Hepatocyte (in vitro differentiated cells): ENCODE results near the gene AK1. TPM values are rescaled to one million over a fixed set of nuclear protein-coding genes. Genes with fewer than 3 reads are reported as not detected.
A peak's percentile ranks its signal among the peaks of the same experiment; 100 is the strongest.

Source experiments
- DNase-seq: peaks from one replicate; pipeline ENCODE4 v3.0.0-alpha.2; 2016; ENCODE audit warnings: low spot score
- H2AFZ ChIP-seq: fragments of 200-600 bp; sonication (generic); 2 replicates; pipeline ENCODE4 v1.6.0; 2016; ENCODE audit warnings: antibody characterized with exemption, mild to moderate bottlenecking
- H3K27ac ChIP-seq: fragments of 200-600 bp; sonication (generic); 2 replicates; pipeline ENCODE4 v1.5.1; 2016; ENCODE audit warnings: mild to moderate bottlenecking
- H3K27me3 ChIP-seq: fragments of 200-600 bp; sonication (generic); 2 replicates; pipeline ENCODE4 v1.6.1; 2016
- H3K36me3 ChIP-seq: fragments of 200-600 bp; sonication (generic); replicated peaks from 2 replicates; pipeline ENCODE4 v1.5.1; 2016; ENCODE audit warnings: low read depth; ENCODE audit not compliant: insufficient read depth
- H3K4me1 ChIP-seq: fragments of 200-600 bp; sonication (generic); 2 replicates; pipeline ENCODE4 v1.5.1; 2016; ENCODE audit warnings: mild to moderate bottlenecking, moderate library complexity; ENCODE audit not compliant: insufficient read depth
- H3K4me2 ChIP-seq: fragments of 200-600 bp; sonication (generic); 2 replicates; pipeline ENCODE4 v1.6.0; 2016
- H3K4me3 ChIP-seq: fragments of 200-600 bp; sonication (generic); 2 replicates; pipeline ENCODE4 v1.5.1; 2016; ENCODE audit warnings: mild to moderate bottlenecking
- H3K79me2 ChIP-seq: fragments of 200-600 bp; sonication (generic); 2 replicates; pipeline ENCODE4 v1.6.0; 2017; ENCODE audit warnings: mild to moderate bottlenecking
- H3K9me2 ChIP-seq: fragments of 200-600 bp; sonication (generic); replicated peaks from 2 replicates; pipeline ENCODE4 v1.6.0; 2017; ENCODE audit warnings: mild to moderate bottlenecking; ENCODE audit not compliant: insufficient read depth
- H3K9me3 ChIP-seq: fragments of 200-600 bp; sonication (generic); 2 replicates; pipeline ENCODE4 v1.5.1; 2016; ENCODE audit warnings: low read depth, mild to moderate bottlenecking
- H4K20me1 ChIP-seq: fragments of 200-600 bp; sonication (generic); 2 replicates; pipeline ENCODE4 v1.6.0; 2016; ENCODE audit warnings: mild to moderate bottlenecking; ENCODE audit not compliant: insufficient read depth, poor library complexity, severe bottlenecking
- EZH2 ChIP-seq: fragments of 200-600 bp; sonication (generic); IDR thresholded peaks from 2 replicates; pipeline ENCODE4 v1.6.1; 2016; ENCODE audit warnings: antibody characterized with exemption, mild to moderate bottlenecking, borderline replicate concordance
- EZH2phosphoT487 ChIP-seq: fragments of 200-600 bp; sonication (generic); IDR thresholded peaks from one replicate; pipeline ENCODE4 v1.6.1; 2018; ENCODE audit warnings: antibody characterized with exemption, mild to moderate bottlenecking, low read depth, moderate library complexity; ENCODE audit not compliant: unreplicated experiment, severe bottlenecking
- WGBS: methylation state at CpG from one replicate; pipeline ENCODE4 v1.1.6; 2016; ENCODE audit warnings: low lambda C conversion rate; ENCODE audit errors: missing lambda C conversion rate; 5-methylcytosine and 5-hydroxymethylcytosine counted together
- polyA plus RNA-seq: library from polyadenylated mRNA; unstranded; fragments of >200 nt; fragmentation: Nextera tagmentation; extraction: Ambion mirVana; gene quantifications from 2 replicates; pipeline ENCODE4 v1.2.1, GENCODE V29; 2016
- total RNA-seq: library from RNA; depleted of rRNA; stranded (reverse); fragments of >200 nt; gene quantifications from 2 replicates; pipeline ENCODE4 v1.2.3, GENCODE V29; 2014
- TF ChIP-seq, protein P1 (sequence below): fragments of 200-600 bp; sonication (generic); IDR thresholded peaks from 2 replicates; pipeline ENCODE4 v1.5.1; 2016; ENCODE audit warnings: antibody characterized with exemption, mild to moderate bottlenecking; ENCODE audit not compliant: poor library complexity

Gene AK1
- total and polyA plus RNA-seq, 2 experiments from 2014 or later, result 28.3 to 91.3 TPM

DNA sequence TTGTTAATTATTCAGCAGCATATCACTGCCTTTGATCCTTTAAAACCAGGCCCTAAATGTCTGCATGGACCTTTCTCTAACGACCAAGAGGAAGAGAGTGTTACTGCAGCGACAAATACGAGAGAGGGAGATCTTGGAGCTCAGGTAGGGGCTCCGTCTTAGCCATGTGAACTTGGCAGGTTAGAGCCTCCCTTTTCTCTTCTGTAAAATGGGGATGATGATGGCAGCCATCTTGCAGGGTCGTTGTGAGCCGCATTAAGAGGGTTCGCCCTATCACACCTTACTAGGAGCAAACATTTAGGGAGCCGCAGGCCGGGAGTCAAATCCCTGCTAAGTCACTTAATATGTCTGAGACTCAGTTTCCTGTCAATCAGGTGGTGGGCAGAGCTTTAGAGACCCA, 24.6 kb downstream of the AK1 start:
- peak overlapping the region; percentile 79 for H3K4me2 ChIP-seq
- no peak for TF ChIP-seq EZH2
- TF ChIP-seq, protein P1, sequence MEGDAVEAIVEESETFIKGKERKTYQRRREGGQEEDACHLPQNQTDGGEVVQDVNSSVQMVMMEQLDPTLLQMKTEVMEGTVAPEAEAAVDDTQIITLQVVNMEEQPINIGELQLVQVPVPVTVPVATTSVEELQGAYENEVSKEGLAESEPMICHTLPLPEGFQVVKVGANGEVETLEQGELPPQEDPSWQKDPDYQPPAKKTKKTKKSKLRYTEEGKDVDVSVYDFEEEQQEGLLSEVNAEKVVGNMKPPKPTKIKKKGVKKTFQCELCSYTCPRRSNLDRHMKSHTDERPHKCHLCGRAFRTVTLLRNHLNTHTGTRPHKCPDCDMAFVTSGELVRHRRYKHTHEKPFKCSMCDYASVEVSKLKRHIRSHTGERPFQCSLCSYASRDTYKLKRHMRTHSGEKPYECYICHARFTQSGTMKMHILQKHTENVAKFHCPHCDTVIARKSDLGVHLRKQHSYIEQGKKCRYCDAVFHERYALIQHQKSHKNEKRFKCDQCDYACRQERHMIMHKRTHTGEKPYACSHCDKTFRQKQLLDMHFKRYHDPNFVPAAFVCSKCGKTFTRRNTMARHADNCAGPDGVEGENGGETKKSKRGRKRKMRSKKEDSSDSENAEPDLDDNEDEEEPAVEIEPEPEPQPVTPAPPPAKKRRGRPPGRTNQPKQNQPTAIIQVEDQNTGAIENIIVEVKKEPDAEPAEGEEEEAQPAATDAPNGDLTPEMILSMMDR, result no peak
- no peak for TF ChIP-seq EZH2phosphoT487
- no peaks in the 10 kb centered on the region for H3K9me3 ChIP-seq
- H3K4me3 ChIP-seq, result no peak overlapping the region
- H3K27me3 ChIP-seq, result no peaks in the 10 kb centered on the region
- no peaks in the 10 kb centered on the region for H3K79me2 ChIP-seq
- no peak overlapping the region for H3K27ac ChIP-seq
- DNase-seq, result no peak
- no peaks in the 10 kb centered on the region for H3K36me3 ChIP-seq
- WGBS, result 79% methylated on average over 9 of the region's 9 CpGs
- peaks cover 4% of the 10 kb centered on the region for H3K4me1 ChIP-seq
- no peaks in the 10 kb centered on the region for H3K9me2 ChIP-seq
- no peaks in the 10 kb centered on the region for H4K20me1 ChIP-seq
- no peak overlapping the region for H2AFZ ChIP-seq

DNA sequence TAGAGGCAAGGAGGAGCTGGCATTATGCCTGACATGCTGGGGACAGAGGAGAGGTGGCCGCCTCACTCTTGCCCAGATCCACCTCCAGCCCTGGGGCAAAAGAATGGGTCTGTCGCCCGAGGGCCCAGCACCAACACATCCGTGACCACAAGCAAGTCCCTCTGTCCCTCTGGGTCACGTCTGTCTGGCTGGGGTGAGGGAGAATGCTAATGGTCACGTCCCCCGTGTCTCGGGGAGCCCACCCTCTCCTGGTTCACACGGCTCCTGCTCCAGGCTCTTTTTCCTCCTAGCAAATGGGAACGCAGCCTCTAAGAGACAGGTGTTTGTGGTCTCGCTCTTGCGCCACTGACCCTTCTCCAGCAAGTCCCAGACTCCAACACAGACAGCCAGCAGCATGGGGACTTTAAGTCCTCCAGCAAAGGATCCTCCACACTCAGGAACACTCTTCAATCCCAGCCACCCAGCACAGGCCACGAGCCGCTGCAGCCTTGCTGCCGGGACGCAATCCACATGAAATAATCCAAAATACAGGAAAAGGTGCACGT, 27.1 kb downstream of the AK1 start:
- no peak overlapping the region for H2AFZ ChIP-seq
- H3K9me2 ChIP-seq, result no peaks in the 10 kb centered on the region
- TF ChIP-seq, protein P1, result no peak
- TF ChIP-seq EZH2phosphoT487 (no peak), EZH2 (no peak)
- no peaks in the 10 kb centered on the region for H3K9me3 ChIP-seq
- H3K27ac ChIP-seq, result no peak overlapping the region
- no peaks in the 10 kb centered on the region for H3K79me2 ChIP-seq
- no peak overlapping the region for H3K4me2 ChIP-seq
- H3K4me3 ChIP-seq, result no peak overlapping the region
- no peaks in the 10 kb centered on the region for H4K20me1 ChIP-seq
- H3K4me1 ChIP-seq, result peaks cover 15% of the 10 kb centered on the region
- no peaks in the 10 kb centered on the region for H3K27me3 ChIP-seq
- no peaks in the 10 kb centered on the region for H3K36me3 ChIP-seq
- DNase-seq, result no peak
- WGBS, result 91% methylated on average over 17 of the region's 17 CpGs

DNA sequence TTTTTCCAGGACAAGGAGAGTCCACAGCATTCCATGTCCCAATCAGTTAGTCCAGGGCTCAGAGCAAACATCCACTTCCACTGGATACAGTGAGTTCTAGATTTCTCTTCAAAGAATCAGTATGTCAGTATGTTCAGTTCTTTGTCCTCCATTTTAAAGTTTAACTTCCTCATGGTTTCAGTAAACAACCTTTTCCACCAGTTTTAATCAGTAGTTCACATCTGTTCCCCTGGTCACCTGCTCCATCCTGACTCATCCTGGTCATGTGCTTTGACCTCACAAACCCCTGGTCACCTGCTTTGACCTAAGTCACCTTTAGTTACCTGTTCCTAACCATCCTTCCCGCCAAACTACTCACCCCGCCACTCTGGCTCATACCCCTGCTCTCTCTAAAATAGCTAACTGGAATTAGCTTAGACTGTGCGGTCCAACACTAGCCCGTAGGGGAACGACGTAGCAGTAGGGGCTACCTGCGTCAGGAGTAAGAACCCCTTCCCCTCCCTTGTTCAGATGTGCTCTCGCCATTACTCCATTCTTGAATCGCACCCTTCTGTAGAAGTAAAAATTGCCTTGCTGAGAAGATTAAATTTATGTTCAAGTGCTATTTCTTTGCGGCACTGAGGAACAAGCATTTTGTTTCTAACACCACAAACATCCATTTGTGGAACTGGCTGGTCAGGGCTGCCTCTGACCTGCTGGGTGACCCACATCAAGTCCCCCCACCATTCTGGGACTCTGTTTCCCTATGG, 28.5 kb downstream of the AK1 start:
- H3K9me3 ChIP-seq, result no peaks in the 10 kb centered on the region
- H3K4me2 ChIP-seq, result no peak overlapping the region
- H3K4me1 ChIP-seq, result peaks cover 10% of the 10 kb centered on the region
- H2AFZ ChIP-seq, result no peak overlapping the region
- DNase-seq, result peak; percentile 57
- no peaks in the 10 kb centered on the region for H3K36me3 ChIP-seq
- H3K9me2 ChIP-seq, result no peaks in the 10 kb centered on the region
- TF ChIP-seq, protein P1, result no peak
- no peak for TF ChIP-seq EZH2phosphoT487
- no peak for TF ChIP-seq EZH2
- peak overlapping the region; percentile 86 for H3K27ac ChIP-seq
- H4K20me1 ChIP-seq, result no peaks in the 10 kb centered on the region
- H3K4me3 ChIP-seq, result no peak overlapping the region
- H3K27me3 ChIP-seq, result no peaks in the 10 kb centered on the region
- 81% methylated on average over 10 of the region's 10 CpGs for WGBS
- H3K79me2 ChIP-seq, result no peaks in the 10 kb centered on the region
